CD4-positive, alpha-beta T cell treated with Interleukin-10 for 1 hour (primary cell): ENCODE data around the gene SETD4.
"Not testable (repeated sequence)": the region's sequence is repeated elsewhere in the genome, so short reads cannot be mapped to it uniquely, and the experiment has no call there.

Experiments used
- DNase-seq: peaks from one replicate; pipeline ENCODE4 v3.0.0-alpha.2; 2020

Gene SETD4

GRCh38 chr21:36077758-36078157, 17.4 kb upstream of the SETD4 start:
- DNase-seq = no peak

- DNase-seq = no peak
These were observed 16.7 kb upstream of the SETD4 start for GRCh38 chr21:36076878-36077655.

DNA sequence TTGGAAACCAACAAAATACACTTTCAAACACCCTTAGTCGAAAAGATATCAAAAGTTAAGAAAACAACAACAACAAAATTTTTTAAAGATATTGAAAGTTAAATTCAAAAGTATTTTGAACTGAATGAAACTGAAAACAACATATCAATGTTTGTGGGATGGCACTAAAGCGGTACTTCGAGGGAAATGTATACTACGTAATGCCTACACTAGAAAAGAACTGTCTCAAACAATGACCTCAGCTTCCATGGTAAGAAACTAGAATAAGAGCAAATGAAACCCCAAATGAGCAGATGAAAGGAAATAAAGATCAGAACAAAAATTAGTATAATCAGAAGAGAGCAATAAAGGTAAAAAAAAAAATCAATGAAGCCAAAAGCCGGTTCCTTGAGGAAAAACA, 15.6 kb upstream of the SETD4 start:
- no peak for DNase-seq

DNA sequence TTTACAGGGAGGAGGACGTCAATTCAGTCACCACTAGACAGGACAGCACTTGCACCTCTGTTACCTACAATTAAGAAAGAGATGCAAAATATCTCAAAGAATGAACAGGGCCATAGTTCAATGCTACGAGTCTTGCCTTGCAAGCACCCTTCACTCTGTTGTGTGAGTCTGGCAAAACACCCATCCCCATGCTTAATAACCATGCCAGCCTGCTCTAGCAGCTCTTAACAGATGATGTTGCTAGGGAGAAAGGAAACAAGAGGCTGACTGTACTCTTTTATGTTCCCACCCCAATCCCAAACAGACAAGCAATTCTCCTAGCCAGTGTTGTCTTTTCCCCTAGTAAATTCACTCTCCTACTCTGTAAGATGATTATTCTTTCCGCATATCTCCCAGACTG, 14.8 kb upstream of the SETD4 start:
- no peak for DNase-seq

GRCh38 chr21:36073911-36074310, 13.6 kb upstream of the SETD4 start:
- not testable (repeated sequence) for DNase-seq

DNA sequence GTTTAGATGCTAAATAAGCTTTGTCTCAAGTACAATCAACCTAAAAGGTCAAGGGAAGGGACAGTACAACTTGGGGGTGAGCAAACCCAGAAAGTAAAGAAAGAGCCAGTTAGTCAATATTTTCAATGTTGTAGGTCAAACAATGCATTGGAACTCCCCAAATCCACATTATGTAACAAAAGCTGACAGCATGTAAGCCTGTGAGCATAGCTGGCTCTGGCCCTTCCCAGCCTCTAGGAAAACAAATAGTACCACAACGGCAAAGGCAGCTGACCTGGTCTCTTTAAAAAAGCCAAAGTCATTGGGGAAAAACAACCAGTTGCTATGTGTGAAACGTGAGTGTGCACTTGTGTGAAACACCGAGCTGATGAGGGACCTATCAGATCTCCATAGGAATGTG, 12.9 kb upstream of the SETD4 start:
- DNase-seq = no peak

DNA sequence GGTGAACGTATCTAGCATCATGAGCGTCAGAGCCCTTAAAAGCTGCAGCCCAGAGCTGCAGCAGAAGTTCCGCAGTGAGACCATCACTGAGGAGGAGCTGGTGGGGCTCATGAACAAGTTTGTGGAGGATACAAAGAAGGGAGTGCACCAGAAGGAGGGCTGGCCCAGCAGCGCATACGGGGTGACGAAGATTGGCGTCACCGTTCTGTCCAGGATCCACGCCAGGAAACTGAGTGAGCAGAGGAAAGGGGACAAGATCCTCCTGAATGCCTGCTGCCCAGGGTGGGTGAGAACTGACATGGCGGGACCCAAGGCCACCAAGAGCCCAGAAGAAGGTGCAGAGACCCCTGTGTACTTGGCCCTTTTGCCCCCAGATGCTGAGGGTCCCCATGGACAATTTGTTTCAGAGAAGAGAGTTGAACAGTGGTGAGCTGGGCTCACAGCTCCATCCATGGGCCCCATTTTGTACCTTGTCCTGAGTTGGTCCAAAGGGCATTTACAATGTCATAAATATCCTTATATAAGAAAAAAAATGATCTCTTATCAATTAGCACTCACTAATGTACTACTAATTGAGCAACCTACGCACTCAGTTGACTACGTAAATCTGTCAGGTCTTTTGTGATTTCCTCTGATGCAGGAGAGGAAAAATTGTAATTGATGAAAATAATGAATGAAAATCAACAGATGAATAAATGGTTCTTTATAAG, 12.3 kb upstream of the SETD4 start:
- DNase-seq = no peak

GRCh38 chr21:36070999-36071398, 10.7 kb upstream of the SETD4 start:
- no peak for DNase-seq

GRCh38 chr21:36069713-36070583, 9.6 kb upstream of the SETD4 start, which contains the start of gene CBR1:
CBR1 (plus strand) TSS chr21:36070024; CDS start chr21:36070116, 92 bp downstream.
- DNase-seq = peak; percentile 94

GRCh38 chr21:36068748-36069398, 8.5 kb upstream of the SETD4 start:
- DNase-seq = no peak

- DNase-seq = no peak
These were observed 5.2 kb upstream of the SETD4 start for GRCh38 chr21:36065497-36066036.

GRCh38 chr21:36064085-36064460, 3.7 kb upstream of the SETD4 start:
- no peak for DNase-seq

DNA sequence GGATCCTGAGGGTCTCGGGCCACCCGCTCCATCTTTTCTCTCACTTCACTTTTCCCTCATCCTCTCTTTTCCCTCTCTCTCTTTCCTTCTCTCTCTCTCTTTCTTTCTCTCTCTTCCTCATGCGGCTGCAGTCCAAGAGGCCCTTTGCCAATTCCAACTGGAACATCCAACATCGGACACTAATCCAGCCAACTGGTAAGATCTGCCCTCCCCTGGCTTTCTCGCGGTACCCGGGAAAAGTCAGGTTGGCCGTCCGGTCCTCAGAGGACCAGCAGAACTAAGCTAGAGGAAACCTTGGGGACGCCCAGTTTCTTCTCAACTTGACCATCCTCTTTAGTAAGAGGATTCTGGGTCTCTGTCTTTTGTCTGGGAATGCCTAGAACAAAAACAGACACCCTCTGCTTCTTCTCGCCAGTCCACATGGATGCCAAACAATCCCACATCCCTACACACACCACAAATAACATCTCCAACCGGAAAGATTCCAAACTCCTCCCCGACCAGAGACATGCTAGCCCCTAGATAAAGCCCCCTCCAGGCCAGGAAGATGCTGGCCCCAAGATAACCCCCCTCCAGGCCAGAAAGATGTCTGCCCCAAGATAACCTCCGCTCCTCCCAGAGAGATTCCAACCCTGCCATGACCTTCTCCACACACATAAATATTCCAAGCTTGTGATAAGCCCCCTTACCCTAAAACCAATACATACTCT, 3.2 kb upstream of the SETD4 start:
- DNase-seq = no peak

GRCh38 chr21:36061445-36061844, 1.1 kb upstream of the SETD4 start:
- no peak for DNase-seq

GRCh38 chr21:36059823-36060158, 535 bp downstream of the SETD4 start:
- no peak for DNase-seq

GRCh38 chr21:36055551-36055950, 4.8 kb downstream of the SETD4 start:
- DNase-seq = no peak

GRCh38 chr21:36053715-36054062, 6.6 kb downstream of the SETD4 start:
- no peak for DNase-seq

- DNase-seq = no peak
These were observed 7.2 kb downstream of the SETD4 start for GRCh38 chr21:36052860-36053714.

DNA sequence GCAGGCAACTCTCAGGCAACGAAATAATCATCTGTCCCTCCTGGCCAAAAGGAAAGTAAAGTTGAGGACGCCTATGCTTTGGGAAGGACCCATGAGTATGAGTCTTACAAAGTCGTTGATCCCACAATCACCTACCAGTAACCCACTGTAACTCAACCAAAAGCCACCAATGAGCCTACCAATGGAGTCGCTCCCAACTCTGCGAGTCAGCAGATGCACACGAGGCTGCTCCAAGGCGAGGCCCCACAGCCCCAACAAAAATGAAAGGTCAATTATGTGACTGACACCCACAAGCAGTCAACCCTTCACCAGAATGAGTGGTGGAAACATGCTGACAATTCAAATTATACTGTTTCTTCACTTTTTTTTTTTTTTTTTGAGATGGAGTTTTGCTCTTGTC, 12.0 kb downstream of the SETD4 start:
- no peak for DNase-seq

GRCh38 chr21:36047139-36047538, 13.2 kb downstream of the SETD4 start:
- no peak for DNase-seq

- DNase-seq = no peak
These were observed 14.3 kb downstream of the SETD4 start for GRCh38 chr21:36045993-36046392.
